Type B pancreatic cell (in vitro differentiated cells): ENCODE results near the gene LRRTM2. TPM values are rescaled to one million over a fixed set of nuclear protein-coding genes. Genes with fewer than 3 reads are reported as not detected.
A peak's percentile ranks its signal among the peaks of the same experiment; 100 is the strongest.
"Not testable (repeated sequence)": the region's sequence is repeated elsewhere in the genome, so short reads cannot be mapped to it uniquely, and the experiment has no call there.

Source experiments
- DNase-seq: peaks from one replicate; pipeline ENCODE4 v3.0.0; 2021; ENCODE audit warnings: mixed read lengths; ENCODE audit not compliant: unreplicated experiment; ENCODE audit errors: extremely low spot score
- H3K27ac Mint-ChIP-seq: 2 replicates; pipeline ENCODE4 v1.8.0; 2021; ENCODE audit warnings: mild to moderate bottlenecking, mixed read lengths
- H3K27me3 Mint-ChIP-seq: 2 replicates; pipeline ENCODE4 v1.8.0; 2021; ENCODE audit warnings: mixed read lengths
- H3K36me3 Mint-ChIP-seq: 2 replicates; pipeline ENCODE4 v1.8.0; 2021; ENCODE audit warnings: mixed read lengths
- H3K4me1 Mint-ChIP-seq: one replicate; pipeline ENCODE4 v1.8.0; 2021; ENCODE audit warnings: mixed read lengths; ENCODE audit not compliant: unreplicated experiment
- H3K4me3 Mint-ChIP-seq: 2 replicates; pipeline ENCODE4 v1.8.0; 2021; ENCODE audit warnings: mild to moderate bottlenecking, mixed read lengths
- H3K9me3 Mint-ChIP-seq: 2 replicates; pipeline ENCODE4 v1.8.0; 2021; ENCODE audit warnings: mixed read lengths
- CTCF ChIP-seq: fragments of 200-600 bp; sonication (generic); conservative IDR thresholded peaks from 2 replicates; pipeline ENCODE4 v1.5.0; 2021; ENCODE audit warnings: antibody characterized with exemption, mild to moderate bottlenecking
- total RNA-seq: library from RNA; stranded (reverse); gene quantifications from 2 replicates; pipeline ENCODE4 v1.2.1, GENCODE V29; 2021; ENCODE audit warnings: low replicate concordance

The LRRTM2 gene
- total RNA-seq, 1 donor from 2014 or later: 4.6 TPM

DNA sequence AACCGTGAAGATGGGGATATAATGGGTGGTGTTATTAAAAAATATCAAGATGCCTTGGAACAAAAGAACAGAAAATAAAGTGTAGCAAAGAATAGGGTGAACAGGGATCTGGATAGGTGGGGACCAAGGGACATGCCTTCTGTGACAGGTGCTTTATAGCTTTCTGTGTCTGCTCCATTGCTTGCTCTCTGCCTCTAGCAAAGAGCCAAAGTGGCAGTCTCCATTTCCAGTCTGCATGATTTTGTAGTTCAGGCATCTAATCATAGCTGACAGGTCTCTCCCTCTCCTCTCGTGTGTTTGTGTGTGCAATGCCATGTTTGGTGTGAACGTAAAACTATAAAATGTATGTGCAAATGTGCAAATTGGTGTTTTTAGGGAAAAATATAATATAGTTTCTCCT is 35.0 kb downstream of the LRRTM2 start:
- peak overlapping the region; percentile 9 for H3K27ac Mint-ChIP-seq
- DNase-seq: no peak
- no peak overlapping the region for H3K4me3 Mint-ChIP-seq
- peaks cover 34% of the 10 kb centered on the region for H3K36me3 Mint-ChIP-seq
- peaks cover 3% of the 10 kb centered on the region for H3K9me3 Mint-ChIP-seq
- H3K27me3 Mint-ChIP-seq: no peaks in the 10 kb centered on the region
- TF ChIP-seq CTCF: no peak
- H3K4me1 Mint-ChIP-seq: peaks cover 45% of the 10 kb centered on the region

GRCh38 chr5:138837160-138837559 is 38.0 kb downstream of the LRRTM2 start:
- Mint-ChIP-seq H3K27me3 (no peaks in the 10 kb centered on the region), H3K9me3 (peaks cover 4% of the 10 kb centered on the region), H3K4me1 (peaks cover 32% of the 10 kb centered on the region), H3K27ac (no peak overlapping the region), H3K36me3 (peaks cover 32% of the 10 kb centered on the region), H3K4me3 (no peak overlapping the region)
- no peak for DNase-seq
- no peak for TF ChIP-seq CTCF

- Mint-ChIP-seq H3K27ac (peak overlapping the region; percentile 100), H3K36me3 (peaks cover 37% of the 10 kb centered on the region), H3K4me1 (peaks cover 32% of the 10 kb centered on the region), H3K4me3 (peak overlapping the region; percentile 72)
- H3K9me3 Mint-ChIP-seq, DNase-seq, H3K27me3 Mint-ChIP-seq: not testable (repeated sequence)
Observed at GRCh38 chr5:138834853-138835252, 40.3 kb downstream of the LRRTM2 start.

DNA sequence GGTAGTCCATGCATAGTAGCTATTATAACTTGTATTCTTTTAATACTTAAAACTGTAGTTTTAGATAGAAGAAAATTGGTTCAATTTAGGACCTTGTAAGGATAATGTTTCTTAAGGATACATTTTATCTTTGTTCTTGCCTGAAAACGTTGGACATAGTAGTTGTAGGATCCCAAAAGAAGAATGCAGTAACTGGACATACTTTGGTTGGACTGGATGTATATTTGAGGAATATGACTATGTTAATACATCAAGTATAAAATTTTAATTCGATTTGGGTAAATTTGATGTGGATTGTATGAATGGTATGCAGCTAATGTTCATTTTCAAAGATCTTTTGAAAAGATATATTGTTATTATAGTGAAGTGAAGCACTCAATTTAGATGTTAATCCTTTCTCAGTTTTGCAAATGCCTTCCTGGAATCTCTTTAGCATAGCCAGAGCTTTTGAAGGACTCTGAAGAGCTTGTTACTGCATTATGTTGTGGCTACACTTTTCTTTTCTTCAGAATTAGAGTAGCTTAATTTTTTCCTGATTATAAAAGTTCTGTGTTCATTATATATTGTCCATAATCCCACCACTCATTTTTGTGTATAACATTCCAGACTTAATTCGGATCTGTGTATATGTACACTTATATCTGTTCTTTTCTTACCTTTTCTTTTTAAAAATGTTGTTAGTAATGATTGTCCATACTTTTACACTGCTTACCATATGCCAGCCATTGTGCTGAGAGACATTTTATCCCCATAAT is 41.2 kb downstream of the LRRTM2 start:
- peak overlapping the region; percentile 100 for H3K27ac Mint-ChIP-seq

GRCh38 chr5:138833080-138833479 is 42.1 kb downstream of the LRRTM2 start:
- TF ChIP-seq CTCF: no peak
- H3K9me3 Mint-ChIP-seq: peaks cover 4% of the 10 kb centered on the region
- peaks cover 42% of the 10 kb centered on the region for H3K36me3 Mint-ChIP-seq
- H3K27me3 Mint-ChIP-seq: no peaks in the 10 kb centered on the region
- H3K27ac Mint-ChIP-seq: peak overlapping the region; percentile 60
- DNase-seq: no peak
- peaks cover 25% of the 10 kb centered on the region for H3K4me1 Mint-ChIP-seq
- H3K4me3 Mint-ChIP-seq: peak overlapping the region; percentile 31

More for the DNA sequence above, 41.2 kb downstream of the LRRTM2 start:
- H3K4me1 Mint-ChIP-seq: peaks cover 25% of the 10 kb centered on the region
- no peaks in the 10 kb centered on the region for H3K27me3 Mint-ChIP-seq
- H3K36me3 Mint-ChIP-seq: peaks cover 36% of the 10 kb centered on the region
- peaks cover 4% of the 10 kb centered on the region for H3K9me3 Mint-ChIP-seq
- TF ChIP-seq CTCF: no peak
- no peak for DNase-seq
- peak overlapping the region; percentile 23 for H3K4me3 Mint-ChIP-seq

- Mint-ChIP-seq H3K27ac (no peak overlapping the region), H3K4me3 (no peak overlapping the region), H3K27me3 (no peaks in the 10 kb centered on the region), H3K9me3 (peaks cover 4% of the 10 kb centered on the region), H3K4me1 (peaks cover 25% of the 10 kb centered on the region), H3K36me3 (peaks cover 50% of the 10 kb centered on the region)
- TF ChIP-seq CTCF: no peak
- no peak for DNase-seq
Observed at GRCh38 chr5:138832218-138832617, 42.9 kb downstream of the LRRTM2 start.
